Endothelial cell of umbilical vein (primary cell): ENCODE data around the gene KLHL17. TPM values are rescaled to one million over a fixed set of nuclear protein-coding genes. Genes with fewer than 3 reads are reported as not detected.
A peak's percentile ranks its signal among the peaks of the same experiment; 100 is the strongest.

Experiments used
- Bru-seq: library from RNA; stranded (reverse); fragments of 400-500 nt; gene quantifications from one replicate; lab custom pipeline; 2021; lab: Mats Ljungman, UMichigan
- BruChase-seq, 2 experiments: library from RNA; stranded (reverse); fragments of 400-500 nt; gene quantifications; one replicate each; lab custom pipeline; 2021; lab: Mats Ljungman, UMichigan
- BruUV-seq: library from RNA; stranded (reverse); fragments of 400-500 nt; replicated peaks from 2 replicates; lab custom pipeline; 2021; lab: Mats Ljungman, UMichigan
- CTCF ChIA-PET: fragments of 300-600, 350-600 bp; sonication (Branson Sonifier 250); formaldehyde crosslinking; loops from one replicate; lab custom pipeline; 2021; ENCODE audit warnings: antibody characterized with exemption, inconsistent platforms; lab: Charles Lee
- POLR2A ChIA-PET: fragments of 300-600, 350-600 bp; sonication (Branson Sonifier 250); formaldehyde crosslinking; loops from one replicate; lab custom pipeline; 2021; ENCODE audit warnings: antibody characterized with exemption, inconsistent platforms; lab: Charles Lee
- DNase-seq: peaks from one replicate; pipeline ENCODE4 v3.0.0-alpha.2; 2011; ENCODE audit warnings: low read depth, low spot score
- FAIRE-seq: peaks from 2 replicates; lab custom pipeline; 2011; peaks lifted over from hg19 to GRCh38; lab: Jason Lieb, UNC
- H2AFZ ChIP-seq: 2 replicates; pipeline ENCODE4 v1.6.0; 2012; ENCODE audit warnings: low read depth, low read length, control low read depth, inconsistent platforms
- H3K27ac ChIP-seq: 2 replicates; pipeline ENCODE4 v1.5.1; 2011; ENCODE audit warnings: low read depth, mild to moderate bottlenecking, control low read depth, low read length, moderate library complexity; ENCODE audit not compliant: insufficient read depth
- H3K27me3 ChIP-seq, 2 experiments: 2 replicates each; pipeline versions ENCODE4 v1.6.0 to v1.6.1; 2011; ENCODE audit warnings: low read length in 2 of 2, mixed read lengths in 1 of 2; ENCODE audit not compliant: control insufficient read depth in 2 of 2, insufficient read depth in 2 of 2
- H3K36me3 ChIP-seq, 2 experiments: 2 replicates in 1 of 2; 3 replicates in 1 of 2; pipeline ENCODE4 v1.5.1; 2011; ENCODE audit warnings: low read length in 2 of 2, mild to moderate bottlenecking in 1 of 2, moderate library complexity in 1 of 2; ENCODE audit not compliant: control insufficient read depth in 2 of 2, insufficient read depth in 2 of 2; ENCODE audit errors: extremely low read depth in 1 of 2
- H3K4me1 ChIP-seq: 3 replicates; pipeline ENCODE4 v1.5.1; 2011; ENCODE audit warnings: mild to moderate bottlenecking, low read length; ENCODE audit not compliant: control insufficient read depth, insufficient read depth; ENCODE audit errors: extremely low read depth
- H3K4me2 ChIP-seq: 2 replicates; pipeline ENCODE4 v1.6.1; 2011; ENCODE audit warnings: low read length, control low read depth, mixed read lengths; ENCODE audit not compliant: insufficient read depth
- H3K4me3 ChIP-seq, 3 experiments: fragments of 200-600 bp in 1 of 3; sonication (generic), shearing (Covaris generic) in 1 of 3; replicated peaks in 1 of 3; 2 replicates each; pipeline ENCODE4 v1.5.1; 2011 to 2016; ENCODE audit warnings: control low read depth in 3 of 3, low read length in 3 of 3, mild to moderate bottlenecking in 2 of 3, inconsistent platforms in 1 of 3, low read depth in 1 of 3, moderate library complexity in 1 of 3; ENCODE audit not compliant: insufficient read depth in 1 of 3
- H3K79me2 ChIP-seq: 2 replicates; pipeline ENCODE4 v1.6.0; 2012; ENCODE audit warnings: low read length, inconsistent platforms; ENCODE audit not compliant: control insufficient read depth, insufficient read depth
- H3K9ac ChIP-seq: replicated peaks from 2 replicates; pipeline ENCODE3; 2011; ENCODE audit warnings: low read length, control low read depth; ENCODE audit not compliant: insufficient read depth; ENCODE audit errors: extremely low read depth
- H3K9me1 ChIP-seq: replicated peaks from 3 replicates; pipeline ENCODE4 v1.6.0; 2011; ENCODE audit warnings: mild to moderate bottlenecking, low read length; ENCODE audit not compliant: control insufficient read depth, insufficient read depth; ENCODE audit errors: extremely low read depth
- H3K9me3 ChIP-seq: replicated peaks from 2 replicates; pipeline ENCODE4 v1.5.1; 2012; ENCODE audit warnings: low read length, inconsistent platforms; ENCODE audit not compliant: control insufficient read depth, insufficient read depth
- H4K20me1 ChIP-seq: replicated peaks from 2 replicates; pipeline ENCODE3; 2011; ENCODE audit warnings: mild to moderate bottlenecking, low read length; ENCODE audit not compliant: control insufficient read depth, insufficient read depth; ENCODE audit errors: extremely low read depth
- MYC ChIP-seq: IDR thresholded peaks from one replicate; pipeline ENCODE4 v1.6.1; 2011; ENCODE audit warnings: mild to moderate bottlenecking, low read depth, low read length
- POLR2AphosphoS5 ChIP-seq: IDR thresholded peaks from 2 replicates; pipeline ENCODE4 v1.6.1; 2012; ENCODE audit warnings: low read depth, mild to moderate bottlenecking, control low read depth, low read length, moderate library complexity; ENCODE audit not compliant: insufficient read depth
- dilution Hi-C: fragments of 300-500 bp; cut with MboI; formaldehyde crosslinking; loops from one replicate; pipeline ENCODE4 v1.15.0; 2019; ENCODE audit warnings: low sequenced_read_pairs; ENCODE audit not compliant: extremely low pct_ligation_motif_present
- intact Hi-C: fragments of 100-400 bp; cut with micrococcal nuclease; formaldehyde crosslinking; loops from one replicate; pipeline ENCODE4 v1.10.0; 2022
- long read RNA-seq: library from polyadenylated mRNA; stranded (forward); transcript quantifications from one replicate; pipeline ENCODE4 v2.0.0, GENCODE V29; 2021
- polyA minus RNA-seq, 3 experiments: library from RNA; depleted of rRNA, polyadenylated mRNA; stranded (reverse); fragments of >200 nt; gene quantifications; 1 replicate in 1 of 3; 2 replicates in 2 of 3; pipeline ENCODE4 v1.2.3, GENCODE V29; 2011
- polyA plus RNA-seq, 4 experiments: library from polyadenylated mRNA; depleted of rRNA in 3 of 4; stranded (reverse) in 3 of 4; unstranded in 1 of 4; fragments of >200 nt; gene quantifications; 2 replicates each; pipeline versions ENCODE4 v1.2.1 to v1.2.3, GENCODE V29; 2011 to 2012; ENCODE audit warnings: missing spikeins in 1 of 4
- total RNA-seq: library from RNA; stranded (reverse); gene quantifications from 2 replicates; pipeline ENCODE4 v1.2.3, GENCODE V29; 2021

Gene KLHL17
- total RNA-seq (28.6 and 30.1 TPM in 2 replicates), polyA plus RNA-seq (27.0 and 39.9 TPM in 2 replicates), polyA minus RNA-seq (5.7 and 14.3 TPM in 2 replicates), Bru-seq, nascent RNA (percentile 31 among the genes with signal in this experiment), BruChase-seq, experiment 1, labeled RNA remaining after a 6-hour chase (percentile 62 among the genes with signal in this experiment), BruChase-seq, experiment 2, labeled RNA remaining after a 2-hour chase (percentile 63 among the genes with signal in this experiment)
- polyA plus RNA-seq (2011; cell fraction: cytosol; rRNA removed) = 4.6 and 7.5 TPM in 2 replicates
- 234 and 278 TPM in 2 replicates for polyA plus RNA-seq (2011; cell fraction: nucleus; rRNA removed)
- polyA plus RNA-seq (2012) = 13.4 and 19.9 TPM in 2 replicates
- 7.4 TPM for polyA minus RNA-seq (2011; cell fraction: cytosol; rRNA and poly(A)+ RNA removed)
- 21.7 and 35.5 TPM in 2 replicates for polyA minus RNA-seq (2011; cell fraction: nucleus; rRNA and poly(A)+ RNA removed)
- long read RNA-seq, partial matches to known transcripts = 5 of 22 reads
- long read RNA-seq, other reads (novel, unspliced or antisense) = 17 of 22 reads

GRCh38 chr1:960363-961131 lies at the start of gene KLHL17:
Gene KLHL17, plus strand, starts transcription at chr1:960584. Its CDS starts 110 bp downstream, at chr1:960694.
- peaks cover 18% of the 10 kb centered on the region for H3K79me2 ChIP-seq
- ChIA-PET CTCF (interaction anchor here (1.8 kb wide), 1 partner anchor 56 kb away, joined by 4 read pairs; no protein-coding TSS in a partner anchor), POLR2A (no interaction called here)
- BruUV-seq = no TSS peak
- TF ChIP-seq MYC (no peak), POLR2AphosphoS5 (peak; percentile 70)
- peak within 1 kb of the TSS; percentile 46 for H2AFZ ChIP-seq
- H3K9me3 ChIP-seq = no peaks in the 10 kb centered on the region
- H3K4me2 ChIP-seq = no peak within 1 kb of the TSS
- peak; percentile 61 for FAIRE-seq
- H3K9me1 ChIP-seq = no peaks in the 10 kb centered on the region
- dilution Hi-C loops (no loop called here), intact Hi-C loops (loop anchor here (2.0 kb wide), 1 partner anchor 20 kb away; no protein-coding TSS in a partner anchor)
- no peaks in the 10 kb centered on the region for H3K27me3 ChIP-seq
- H3K9ac ChIP-seq = peak within 1 kb of the TSS; percentile 14
- H3K4me1 ChIP-seq = peaks cover 5% of the 10 kb centered on the region
- no peaks in the 10 kb centered on the region for H4K20me1 ChIP-seq
- peak; percentile 43 for DNase-seq
- H3K4me3 ChIP-seq = peak within 1 kb of the TSS; percentile 44 to 68 (median 45)
- H3K36me3 ChIP-seq = peaks cover 0 to 11% of the 10 kb centered on the region in 2 experiments
- H3K27ac ChIP-seq = no peak within 1 kb of the TSS
